Measurements from ENCODE around the gene CREB5.

GRCh38 chr7:28677668-28678067 lies 265.4 kb downstream of the CREB5 start:
- TF ChIP-seq ZNF580 (CRISPR knock-in tag; IDR thresholded peaks at IDR 0.05; ENCODE audit: borderline replicate concordance, low read depth) (no peak), SSRP1 (CRISPR knock-in tag; IDR thresholded peaks at IDR 0.05) (no peak), ZBTB7B (CRISPR knock-in tag; IDR thresholded peaks at IDR 0.05) (no peak), POLR2AphosphoS5 (IDR thresholded peaks at IDR 0.05; ENCODE audit: low read depth, low read length) (no peak), CTCF (CRISPR knock-in tag; IDR thresholded peaks at IDR 0.05) (no peak)
